ENCODE results near the gene FAM187B.

Gene FAM187B

DNA sequence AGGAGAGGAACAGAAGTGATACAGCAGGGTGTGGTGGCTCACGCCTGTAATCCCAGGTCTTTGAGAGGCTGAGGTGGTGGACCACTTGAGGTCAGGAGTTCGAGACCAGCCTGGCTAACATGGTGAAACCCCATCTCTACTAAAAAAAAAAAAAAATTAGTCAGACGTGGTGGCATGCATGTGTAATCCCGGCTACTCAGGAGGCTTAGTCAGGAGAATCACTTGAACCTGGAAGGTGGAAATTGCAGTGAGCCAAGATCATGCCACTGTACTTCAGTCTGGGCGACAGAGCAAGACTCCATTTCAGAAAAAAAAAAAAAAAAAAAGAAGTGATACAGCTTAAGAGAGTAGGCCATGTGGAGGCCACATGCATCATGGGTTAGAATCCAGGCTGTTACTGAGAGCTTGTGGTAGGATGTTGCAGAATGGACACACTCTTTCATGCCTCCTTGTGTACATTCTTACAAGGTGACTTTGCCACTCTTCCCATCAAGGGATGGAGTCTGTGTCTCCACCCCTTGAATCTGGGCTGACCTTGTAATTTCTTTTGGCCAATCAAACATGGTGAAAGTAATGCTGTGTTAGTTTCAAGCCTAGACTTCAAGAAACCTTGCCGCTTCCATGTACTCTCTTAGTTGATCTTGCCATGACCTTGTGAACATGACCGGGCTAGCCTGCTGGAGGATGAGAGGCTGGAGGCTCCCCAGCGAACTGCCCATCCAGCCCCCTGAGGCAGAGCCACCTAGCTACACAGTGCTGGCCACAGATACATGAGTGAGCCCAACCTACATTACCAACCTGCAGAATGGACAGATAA, 12.3 kb downstream of the FAM187B start:
- no peak for TF ChIP-seq CTCF (IDR thresholded peaks at IDR 0.05; ENCODE audit: insufficient read depth, low read depth, low read length, missing control alignments)
- no peak overlapping the region for H3K4me3 ChIP-seq (ENCODE audit: low read depth, low read length)
- DNase-seq (ENCODE audit: low read depth), result no peak

GRCh38 chr19:35214766-35215422, 13.6 kb downstream of the FAM187B start:
- H3K4me3 ChIP-seq (ENCODE audit: low read depth, low read length), result no peak overlapping the region
- no peak for DNase-seq (ENCODE audit: low read depth)
- TF ChIP-seq CTCF (IDR thresholded peaks at IDR 0.05; ENCODE audit: insufficient read depth, low read depth, low read length, missing control alignments), result no peak

- H3K4me3 ChIP-seq (ENCODE audit: low read depth, low read length), result no peak overlapping the region
- TF ChIP-seq CTCF (IDR thresholded peaks at IDR 0.05; ENCODE audit: insufficient read depth, low read depth, low read length, missing control alignments), result no peak
- peak; percentile 96 for DNase-seq (ENCODE audit: low read depth)
Measured at GRCh38 chr19:35213663-35214632, 14.6 kb downstream of the FAM187B start.

DNA sequence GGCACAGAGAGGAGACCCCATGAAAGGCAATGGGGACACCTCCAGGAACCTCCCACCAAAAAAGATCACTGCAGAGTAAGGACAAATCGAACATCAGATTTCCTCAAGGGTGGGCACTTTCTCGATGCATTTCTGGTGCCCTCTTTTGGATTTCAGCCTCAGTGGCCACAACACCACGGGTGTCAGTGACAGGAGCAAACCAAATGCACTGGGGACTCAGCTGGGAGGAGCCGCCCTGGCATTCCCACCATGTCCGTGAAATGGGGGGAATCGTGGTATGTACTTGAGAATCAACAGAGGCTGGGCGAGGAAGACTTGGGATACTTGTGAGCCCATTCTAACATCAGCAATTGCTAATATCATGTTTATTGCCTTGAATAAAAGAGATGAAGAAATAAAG, 16.3 kb downstream of the FAM187B start:
- H3K4me3 ChIP-seq (ENCODE audit: low read depth, low read length), result no peak overlapping the region
- no peak for DNase-seq (ENCODE audit: low read depth)
- TF ChIP-seq CTCF (IDR thresholded peaks at IDR 0.05; ENCODE audit: insufficient read depth, low read depth, low read length, missing control alignments), result no peak

- TF ChIP-seq CTCF (IDR thresholded peaks at IDR 0.05; ENCODE audit: insufficient read depth, low read depth, low read length, missing control alignments), result no peak
- no peak for DNase-seq (ENCODE audit: low read depth)
- H3K4me3 ChIP-seq (ENCODE audit: low read depth, low read length), result no peak overlapping the region
Measured at GRCh38 chr19:35211545-35212230, 16.9 kb downstream of the FAM187B start.

DNA sequence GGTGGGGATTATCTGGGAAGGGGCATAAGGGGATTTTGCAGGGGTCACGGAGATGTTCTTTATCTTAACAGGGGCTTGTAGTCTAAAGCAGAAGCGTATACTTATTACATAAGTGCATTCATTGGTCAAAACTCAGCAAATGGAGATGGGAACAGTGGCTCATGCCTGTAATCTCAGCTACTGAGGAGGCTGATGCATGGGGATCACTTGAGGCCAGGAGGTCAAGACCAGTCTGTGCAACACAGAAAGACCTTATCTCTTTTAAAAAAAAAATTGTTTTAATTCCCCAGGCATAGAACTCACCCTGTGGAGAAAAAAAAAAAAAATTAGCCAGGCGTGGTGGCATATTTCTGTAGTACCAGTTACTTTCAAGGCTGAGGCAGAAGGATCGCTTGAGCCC, 18.9 kb downstream of the FAM187B start:
- TF ChIP-seq CTCF (IDR thresholded peaks at IDR 0.05; ENCODE audit: insufficient read depth, low read depth, low read length, missing control alignments), result no peak
- no peak for DNase-seq (ENCODE audit: low read depth)

More for the DNA sequence above, 18.9 kb downstream of the FAM187B start:
- no peak overlapping the region for H3K4me3 ChIP-seq (ENCODE audit: low read depth, low read length)

All from GM12865 (cell line).